Thoracic aorta (tissue), 2 donors: Measurements from ENCODE around the gene PRDM15. TPM values are rescaled to one million over a fixed set of nuclear protein-coding genes. Genes with fewer than 3 reads are reported as not detected.

ENCODE experiments used
- ATAC-seq: fragments of 150-250 bp; one replicate; pipeline ENCODE4 v1.8.0; 2017; ENCODE audit warnings: low read depth; ENCODE audit not compliant: insufficient number of reproducible peaks, low FRiP score
- DNase-seq: peaks from one replicate; pipeline ENCODE4 v3.0.0-alpha.2; 2020; ENCODE audit warnings: low spot score
- H3K27ac ChIP-seq, 2 donors: fragments of 200-600 bp; sonication (generic); 1 replicate in 1 of 2; 2 replicates in 1 of 2; pipeline ENCODE4 v1.5.1; 2016; ENCODE audit warnings: mild to moderate bottlenecking in 2 of 2, moderate library complexity in 2 of 2
- H3K27me3 ChIP-seq: fragments of 200-600 bp; sonication (generic); replicated peaks from 2 replicates; pipeline ENCODE4 v1.6.0; 2016; ENCODE audit warnings: mild to moderate bottlenecking; ENCODE audit not compliant: insufficient read depth
- H3K36me3 ChIP-seq: fragments of 200-600 bp; sonication (generic); one replicate; pipeline ENCODE4 v1.5.1; 2016
- H3K4me1 ChIP-seq, 2 donors: fragments of 200-600 bp; sonication (generic); 1 replicate in 1 of 2; 2 replicates in 1 of 2; pipeline versions ENCODE4 v1.5.1 to v1.6.0; 2016; ENCODE audit warnings: low read depth in 2 of 2, mild to moderate bottlenecking in 1 of 2; ENCODE audit not compliant: control insufficient read depth in 1 of 2
- H3K4me3 ChIP-seq: fragments of 200-600 bp; sonication (generic); 2 replicates; pipeline ENCODE4 v1.5.1; 2016; ENCODE audit warnings: mild to moderate bottlenecking
- H3K9me3 ChIP-seq: fragments of 200-600 bp; sonication (generic); 2 replicates; pipeline ENCODE4 v1.5.1; 2016
- total RNA-seq, 2 donors: library from RNA; depleted of rRNA; stranded (reverse); fragments of >200 nt; gene quantifications; one replicate each; pipeline versions ENCODE4 v1.1.0 to v1.2.3, GENCODE V29; 2016
- TF ChIP-seq, protein P1 (sequence below): fragments of 200-600 bp; sonication (generic); IDR thresholded peaks from one replicate; pipeline ENCODE4 v1.5.1; 2019; ENCODE audit warnings: antibody characterized with exemption

The PRDM15 gene
- total RNA-seq, 2 donors from 2014 or later, result 9.0 to 14.9 TPM

DNA sequence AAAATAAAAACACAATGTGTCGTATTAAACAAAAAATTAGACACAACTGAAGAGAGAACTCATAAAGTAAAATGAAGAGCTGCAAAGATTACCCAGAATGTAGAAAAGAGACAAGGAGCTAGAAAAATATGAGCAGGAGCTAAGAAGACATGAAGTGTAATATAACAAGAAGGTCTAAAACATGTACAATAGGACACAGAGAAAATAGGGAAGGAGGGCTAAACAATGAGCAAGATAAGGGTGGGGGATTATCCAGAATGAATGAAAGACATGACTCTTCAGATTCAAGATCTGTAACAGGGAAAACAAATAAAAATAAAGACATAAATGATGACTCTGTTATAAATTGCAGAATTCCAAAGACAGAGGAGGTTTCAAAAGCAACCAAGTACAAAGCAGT, 38.3 kb downstream of the PRDM15 start:
- H3K27ac ChIP-seq, result no peak overlapping the region
- H3K27me3 ChIP-seq, result no peaks in the 10 kb centered on the region
- H3K9me3 ChIP-seq, result peaks cover 10% of the 10 kb centered on the region
- H3K4me1 ChIP-seq, result no peaks in the 10 kb centered on the region
- ATAC-seq (no peak), DNase-seq (no peak)
- TF ChIP-seq, protein P1, sequence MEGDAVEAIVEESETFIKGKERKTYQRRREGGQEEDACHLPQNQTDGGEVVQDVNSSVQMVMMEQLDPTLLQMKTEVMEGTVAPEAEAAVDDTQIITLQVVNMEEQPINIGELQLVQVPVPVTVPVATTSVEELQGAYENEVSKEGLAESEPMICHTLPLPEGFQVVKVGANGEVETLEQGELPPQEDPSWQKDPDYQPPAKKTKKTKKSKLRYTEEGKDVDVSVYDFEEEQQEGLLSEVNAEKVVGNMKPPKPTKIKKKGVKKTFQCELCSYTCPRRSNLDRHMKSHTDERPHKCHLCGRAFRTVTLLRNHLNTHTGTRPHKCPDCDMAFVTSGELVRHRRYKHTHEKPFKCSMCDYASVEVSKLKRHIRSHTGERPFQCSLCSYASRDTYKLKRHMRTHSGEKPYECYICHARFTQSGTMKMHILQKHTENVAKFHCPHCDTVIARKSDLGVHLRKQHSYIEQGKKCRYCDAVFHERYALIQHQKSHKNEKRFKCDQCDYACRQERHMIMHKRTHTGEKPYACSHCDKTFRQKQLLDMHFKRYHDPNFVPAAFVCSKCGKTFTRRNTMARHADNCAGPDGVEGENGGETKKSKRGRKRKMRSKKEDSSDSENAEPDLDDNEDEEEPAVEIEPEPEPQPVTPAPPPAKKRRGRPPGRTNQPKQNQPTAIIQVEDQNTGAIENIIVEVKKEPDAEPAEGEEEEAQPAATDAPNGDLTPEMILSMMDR, result no peak
- peaks cover 19% of the 10 kb centered on the region for H3K36me3 ChIP-seq
- H3K4me3 ChIP-seq, result no peak overlapping the region

DNA sequence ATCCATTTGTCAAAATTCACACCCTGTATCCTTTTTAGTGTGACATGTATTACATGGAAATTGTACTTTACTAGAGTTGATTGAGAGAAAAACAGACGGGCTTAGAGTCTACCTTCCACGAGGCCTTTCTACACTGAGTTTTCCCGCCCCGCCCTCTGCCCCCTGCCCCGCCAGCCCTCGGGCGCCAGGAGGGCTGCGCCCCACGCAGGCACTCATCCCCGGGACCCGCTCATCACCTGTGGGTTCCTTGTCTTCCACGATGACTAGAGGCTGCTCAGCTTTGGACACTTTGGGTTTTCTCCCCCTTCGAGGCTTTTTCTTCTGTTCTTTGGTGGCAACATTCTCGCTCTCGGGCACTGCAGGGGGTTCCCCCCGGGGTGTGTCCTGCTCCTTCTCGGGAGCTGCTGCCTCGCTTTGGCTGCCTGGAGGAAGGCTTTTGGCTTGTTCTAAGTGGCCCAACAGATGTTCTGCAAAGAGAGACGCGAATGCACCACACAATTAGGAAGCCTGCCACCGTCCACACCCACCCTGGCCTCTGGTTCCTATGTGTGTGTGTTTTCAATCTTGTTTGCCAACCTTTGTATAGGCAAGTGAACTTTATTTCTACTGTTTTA, 39.6 kb downstream of the PRDM15 start:
- peaks cover 10% of the 10 kb centered on the region for H3K9me3 ChIP-seq
- no peaks in the 10 kb centered on the region for H3K27me3 ChIP-seq
- no peak overlapping the region for H3K27ac ChIP-seq
- TF ChIP-seq, protein P1, result no peak
- peaks cover 24% of the 10 kb centered on the region for H3K36me3 ChIP-seq
- no peak overlapping the region for H3K4me3 ChIP-seq
- ATAC-seq, result no peak
- no peak for DNase-seq
- no peaks in the 10 kb centered on the region for H3K4me1 ChIP-seq

DNA sequence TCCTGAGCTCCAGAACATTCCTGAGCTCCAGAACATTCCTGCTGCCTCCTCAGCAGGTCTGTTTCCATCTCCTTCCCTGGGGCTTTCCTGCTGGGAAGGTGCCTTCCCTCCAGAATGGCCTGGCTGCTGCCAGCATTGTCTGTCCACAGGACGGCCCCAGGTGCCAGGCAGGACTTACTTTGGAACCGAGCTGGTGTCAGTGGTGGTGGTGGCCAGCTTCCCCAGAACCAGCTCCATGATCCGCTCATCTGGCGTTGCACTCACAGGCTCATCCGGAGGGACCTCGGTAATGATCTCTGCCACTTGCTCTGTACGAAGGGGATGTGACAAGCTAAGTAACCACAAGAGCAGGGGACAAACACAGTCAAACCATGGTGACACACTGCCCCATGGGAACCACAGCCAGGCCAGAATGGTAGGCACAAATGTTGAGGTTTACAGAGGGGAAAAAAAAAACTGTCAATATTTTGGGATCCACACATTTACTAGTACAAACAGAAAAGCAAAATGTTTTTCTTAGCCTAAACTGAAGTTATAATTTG, 41.3 kb downstream of the PRDM15 start:
- peaks cover 10% of the 10 kb centered on the region for H3K9me3 ChIP-seq
- DNase-seq (no peak), ATAC-seq (no peak)
- H3K4me3 ChIP-seq, result no peak overlapping the region
- H3K27me3 ChIP-seq, result no peaks in the 10 kb centered on the region
- TF ChIP-seq, protein P1, result no peak
- no peaks in the 10 kb centered on the region for H3K4me1 ChIP-seq
- H3K27ac ChIP-seq, result no peak overlapping the region
- H3K36me3 ChIP-seq, result peaks cover 35% of the 10 kb centered on the region

DNA sequence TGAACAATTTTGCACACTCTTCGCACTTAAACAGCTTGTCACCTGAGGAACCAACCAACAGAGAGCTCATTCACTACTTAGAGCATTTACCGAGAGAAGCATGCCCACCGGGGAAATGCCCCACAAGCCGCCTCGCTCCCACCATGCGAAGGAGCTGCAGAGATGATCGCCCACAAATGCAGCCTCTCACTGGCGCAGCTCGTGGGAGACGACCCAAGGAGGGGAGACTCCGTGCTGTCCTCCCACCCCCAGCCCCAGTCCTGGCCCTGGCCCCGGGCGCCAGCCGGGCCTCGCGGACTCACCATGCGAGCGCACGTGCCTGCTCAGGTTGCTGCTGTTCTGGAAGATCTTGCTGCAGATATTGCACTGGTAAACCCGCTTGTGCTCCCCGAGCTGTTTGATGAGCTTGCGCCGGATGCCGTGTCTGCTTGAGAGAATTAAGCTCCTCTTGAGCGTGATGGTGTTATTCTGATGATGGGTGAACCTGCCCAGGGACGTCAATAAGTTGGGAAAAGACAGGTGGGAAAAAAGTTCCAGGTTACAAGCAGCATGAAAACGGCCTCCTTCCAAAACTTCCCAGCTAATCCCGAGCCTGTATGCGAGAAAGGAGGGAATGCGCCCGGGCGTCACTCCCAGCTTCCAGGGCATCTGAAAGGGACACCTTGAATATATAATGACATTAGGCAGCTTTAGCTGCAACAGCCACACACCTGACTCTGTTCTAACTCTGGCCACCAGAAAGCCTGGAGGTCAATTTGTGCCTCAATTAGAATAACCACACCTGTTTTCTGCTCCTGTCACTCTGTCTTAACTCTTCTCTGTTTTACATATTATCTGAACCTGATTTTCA, 42.8 kb downstream of the PRDM15 start:
- H3K9me3 ChIP-seq, result peaks cover 10% of the 10 kb centered on the region
- DNase-seq, result no peak
- H3K27me3 ChIP-seq, result no peaks in the 10 kb centered on the region
- peaks cover 35% of the 10 kb centered on the region for H3K36me3 ChIP-seq
- H3K4me3 ChIP-seq, result no peak overlapping the region
- H3K4me1 ChIP-seq, result no peaks in the 10 kb centered on the region
- H3K27ac ChIP-seq, result no peak overlapping the region
- TF ChIP-seq, protein P1, result no peak
- ATAC-seq, result no peak

DNA sequence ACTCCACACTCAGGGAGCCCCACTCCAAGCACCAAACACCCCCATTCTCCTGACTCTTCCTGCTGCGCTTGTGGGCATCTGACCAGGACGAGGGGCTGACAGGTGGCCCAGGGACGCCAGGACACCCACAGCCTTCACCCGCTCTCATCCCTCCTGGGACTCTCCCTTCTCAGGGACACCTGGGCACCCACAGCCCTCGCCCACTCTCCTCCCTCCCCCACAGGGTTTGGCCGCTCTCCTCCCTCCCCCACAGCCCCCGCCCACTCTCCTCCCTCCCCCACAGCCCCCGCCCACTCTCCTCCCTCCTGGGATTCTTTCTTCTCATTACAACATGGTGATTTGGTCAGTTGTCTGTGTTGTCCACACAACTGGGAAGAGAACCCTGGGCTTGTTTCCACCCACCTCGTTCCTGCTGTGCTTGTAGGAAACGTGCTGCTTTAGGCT, 43.4 kb downstream of the PRDM15 start:
- TF ChIP-seq, protein P1, result no peak
- Histone ChIP-seq H3K27me3 (no peaks in the 10 kb centered on the region), H3K4me3 (no peak overlapping the region), H3K9me3 (peaks cover 3% of the 10 kb centered on the region), H3K4me1 (no peaks in the 10 kb centered on the region), H3K27ac (no peak overlapping the region), H3K36me3 (peaks cover 35% of the 10 kb centered on the region)
- no peak for DNase-seq
- ATAC-seq, result no peak
